Measurements from ENCODE around the gene PPAN. TPM values are rescaled to one million over a fixed set of nuclear protein-coding genes. Genes with fewer than 3 reads are reported as not detected.

PPAN gene
- polyA plus RNA-seq, 1 donor (not counting 4 experiments of a cell fraction or from before 2014, with no cell fraction given): 32.3 TPM

GRCh38 chr19:10088949-10089554 is 17.1 kb upstream of the PPAN start:
- no peak for DNase-seq (ENCODE audit: low read depth, low spot score)
- H3K9ac ChIP-seq (ENCODE audit: control insufficient read depth, extremely low read depth, insufficient read depth, low read length): no peak overlapping the region
- H3K27ac ChIP-seq (ENCODE audit: control insufficient read depth, insufficient read depth, low read length): no peak overlapping the region
- H2AFZ ChIP-seq (ENCODE audit: control insufficient read depth, low read length): no peak overlapping the region
- H3K4me2 ChIP-seq (ENCODE audit: control insufficient read depth, extremely low read depth, insufficient read depth, low read depth, low read length): no peak overlapping the region
- H3K4me1 ChIP-seq (ENCODE audit: control insufficient read depth, extremely low read depth, insufficient read depth, low read length): no peaks in the 10 kb centered on the region
- no peaks in the 10 kb centered on the region for H3K79me2 ChIP-seq (ENCODE audit: control insufficient read depth, insufficient read depth, low read length)
- H4K20me1 ChIP-seq (ENCODE audit: control insufficient read depth, extremely low read depth, insufficient read depth, low read length): no peaks in the 10 kb centered on the region
- H3K4me3 ChIP-seq (ENCODE audit: control insufficient read depth in 2 of 3, extremely low read depth in 1 of 3, insufficient read depth in 2 of 3, low read depth in 1 of 3, low read length in 3 of 3): no peak overlapping the region
- no peak for FAIRE-seq
- peaks cover 0 to 21% of the 10 kb centered on the region in 2 experiments for H3K36me3 ChIP-seq (ENCODE audit: control insufficient read depth in 2 of 2, extremely low read depth in 1 of 2, insufficient read depth in 2 of 2, low read length in 2 of 2)
- TF ChIP-seq EZH2 (IDR thresholded peaks at IDR 0.05; ENCODE audit: low read length): no peak
- no peak for TF ChIP-seq CTCF (optimal IDR thresholded peaks at IDR 0.05 in 1 of 3, IDR thresholded peaks at IDR 0.05 in 1 of 3, conservative IDR thresholded peaks at IDR 0.05 in 1 of 3; ENCODE audit: extremely low read depth in 1 of 3, insufficient read depth in 2 of 3, low read length in 3 of 3)
- H3K9me3 ChIP-seq (ENCODE audit: control insufficient read depth, low read depth, low read length): no peaks in the 10 kb centered on the region
- dilution Hi-C loops (cut with MboI; ENCODE audit: extremely low pct_ligation_motif_present, low sequenced_read_pairs): loop anchor here (25.0 kb wide), 1 partner anchor 152 kb away; the partner anchor contains the start of gene OLFM2
- H3K9me1 ChIP-seq (ENCODE audit: control insufficient read depth, extremely low read depth, insufficient read depth, low read length): no peaks in the 10 kb centered on the region
- no peaks in the 10 kb centered on the region for H3K27me3 ChIP-seq (ENCODE audit: control insufficient read depth, extremely low read depth, insufficient read depth, low read length)

GRCh38 chr19:10089801-10090375 is 16.3 kb upstream of the PPAN start:
- no peak overlapping the region for H3K4me2 ChIP-seq (ENCODE audit: control insufficient read depth, extremely low read depth, insufficient read depth, low read depth, low read length)
- H4K20me1 ChIP-seq (ENCODE audit: control insufficient read depth, extremely low read depth, insufficient read depth, low read length): no peaks in the 10 kb centered on the region
- H3K9me1 ChIP-seq (ENCODE audit: control insufficient read depth, extremely low read depth, insufficient read depth, low read length): no peaks in the 10 kb centered on the region
- no peaks in the 10 kb centered on the region for H3K9me3 ChIP-seq (ENCODE audit: control insufficient read depth, low read depth, low read length)
- peaks cover 0 to 21% of the 10 kb centered on the region in 2 experiments for H3K36me3 ChIP-seq (ENCODE audit: control insufficient read depth in 2 of 2, extremely low read depth in 1 of 2, insufficient read depth in 2 of 2, low read length in 2 of 2)
- H3K4me1 ChIP-seq (ENCODE audit: control insufficient read depth, extremely low read depth, insufficient read depth, low read length): no peaks in the 10 kb centered on the region
- no peak overlapping the region for H3K4me3 ChIP-seq (ENCODE audit: control insufficient read depth in 2 of 3, extremely low read depth in 1 of 3, insufficient read depth in 2 of 3, low read depth in 1 of 3, low read length in 3 of 3)
- FAIRE-seq (no peak), DNase-seq (ENCODE audit: low read depth, low spot score) (no peak)
- no peak overlapping the region for H3K9ac ChIP-seq (ENCODE audit: control insufficient read depth, extremely low read depth, insufficient read depth, low read length)
- H3K27me3 ChIP-seq (ENCODE audit: control insufficient read depth, extremely low read depth, insufficient read depth, low read length): no peaks in the 10 kb centered on the region
- dilution Hi-C loops (cut with MboI; ENCODE audit: extremely low pct_ligation_motif_present, low sequenced_read_pairs): loop anchor here (25.0 kb wide), 1 partner anchor 153 kb away; the partner anchor contains the start of gene OLFM2
- no peaks in the 10 kb centered on the region for H3K79me2 ChIP-seq (ENCODE audit: control insufficient read depth, insufficient read depth, low read length)
- TF ChIP-seq CTCF (optimal IDR thresholded peaks at IDR 0.05 in 1 of 3, IDR thresholded peaks at IDR 0.05 in 1 of 3, conservative IDR thresholded peaks at IDR 0.05 in 1 of 3; ENCODE audit: extremely low read depth in 1 of 3, insufficient read depth in 2 of 3, low read length in 3 of 3): no peak
- no peak for TF ChIP-seq EZH2 (IDR thresholded peaks at IDR 0.05; ENCODE audit: low read length)
- H3K27ac ChIP-seq (ENCODE audit: control insufficient read depth, insufficient read depth, low read length): no peak overlapping the region
- H2AFZ ChIP-seq (ENCODE audit: control insufficient read depth, low read length): no peak overlapping the region
